Naive thymus-derived CD4-positive, alpha-beta T cell (primary cell): ENCODE results near the gene ACTG2. TPM values are rescaled to one million over a fixed set of nuclear protein-coding genes. Genes with fewer than 3 reads are reported as not detected.

Experiments used
- ATAC-seq: fragments of 150-1000 bp; cut with Tn5 transposase; 2 replicates; pipeline ENCODE4 v1.10.0; 2021; ENCODE audit warnings: mild to moderate bottlenecking, moderate library complexity
- CTCF ChIA-PET: fragments of 350-600 bp; sonication (Branson Sonifier 250); formaldehyde crosslinking; loops from one replicate; lab custom pipeline; 2021; ENCODE audit warnings: antibody characterized with exemption; lab: Charles Lee
- POLR2A ChIA-PET: fragments of 350-600 bp; sonication (Branson Sonifier 250); formaldehyde crosslinking; loops from one replicate; lab custom pipeline; 2021; ENCODE audit warnings: antibody characterized with exemption, inconsistent platforms; lab: Charles Lee
- DNase-seq, 9 donors: peaks; one replicate each; pipeline versions ENCODE4 v3.0.0 to v3.0.0-alpha.2; 2020 to 2022; ENCODE audit warnings: mixed read lengths in 1 of 9
- H3K27ac ChIP-seq: one replicate; pipeline ENCODE4 v1.7.0; 2013; ENCODE audit warnings: mild to moderate bottlenecking, low read depth, low read length, moderate library complexity
- H3K27me3 ChIP-seq, 2 donors: one replicate each; pipeline ENCODE4 v1.7.0; 2013; ENCODE audit warnings: low read length in 2 of 2, mild to moderate bottlenecking in 2 of 2, moderate library complexity in 2 of 2; ENCODE audit not compliant: control insufficient read depth in 2 of 2, insufficient read depth in 2 of 2
- H3K36me3 ChIP-seq, 3 experiments: 1 replicate in 2 of 3; 2 replicates in 1 of 3; pipeline ENCODE4 v1.7.0; 2013; ENCODE audit warnings: low read length in 3 of 3, mild to moderate bottlenecking in 3 of 3, moderate library complexity in 1 of 3; ENCODE audit not compliant: insufficient read depth in 3 of 3, control insufficient read depth in 2 of 3
- H3K4me1 ChIP-seq, 2 donors: one replicate each; pipeline ENCODE4 v1.7.0; 2013; ENCODE audit warnings: low read length in 2 of 2, mild to moderate bottlenecking in 2 of 2, moderate library complexity in 1 of 2; ENCODE audit not compliant: control insufficient read depth in 2 of 2, insufficient read depth in 2 of 2
- H3K4me3 ChIP-seq: 2 replicates; pipeline ENCODE4 v1.7.0; 2013; ENCODE audit warnings: mild to moderate bottlenecking, low read length
- H3K9me3 ChIP-seq, 3 experiments: 1 replicate in 2 of 3; 2 replicates in 1 of 3; pipeline ENCODE4 v1.7.0; 2013; ENCODE audit warnings: low read length in 3 of 3; ENCODE audit not compliant: control insufficient read depth in 2 of 3
- H3K27ac Mint-ChIP-seq, 9 donors: one replicate each; pipeline ENCODE4 v1.8.0; 2020 to 2022; ENCODE audit warnings: mixed read lengths in 9 of 9, mild to moderate bottlenecking in 8 of 9, moderate library complexity in 5 of 9, inconsistent platforms in 2 of 9
- H3K27me3 Mint-ChIP-seq, 5 donors: one replicate each; pipeline ENCODE4 v1.8.0; 2021 to 2022; ENCODE audit warnings: mixed read lengths in 5 of 5, mild to moderate bottlenecking in 1 of 5
- H3K36me3 Mint-ChIP-seq, 5 donors: one replicate each; pipeline ENCODE4 v1.8.0; 2020 to 2022; ENCODE audit warnings: mixed read lengths in 5 of 5, mild to moderate bottlenecking in 3 of 5, inconsistent platforms in 1 of 5
- H3K4me1 Mint-ChIP-seq, 7 donors: one replicate each; pipeline ENCODE4 v1.8.0; 2020 to 2022; ENCODE audit warnings: mixed read lengths in 7 of 7, mild to moderate bottlenecking in 3 of 7, inconsistent platforms in 1 of 7
- H3K4me3 Mint-ChIP-seq, 10 donors: one replicate each; pipeline ENCODE4 v1.8.0; 2020 to 2022; ENCODE audit warnings: mild to moderate bottlenecking in 10 of 10, mixed read lengths in 10 of 10, moderate library complexity in 6 of 10, inconsistent platforms in 2 of 10
- H3K9me3 Mint-ChIP-seq, 11 donors: one replicate each; pipeline ENCODE4 v1.8.0; 2020 to 2022; ENCODE audit warnings: mixed read lengths in 11 of 11, mild to moderate bottlenecking in 4 of 11, inconsistent platforms in 1 of 11, moderate library complexity in 1 of 11
- intact Hi-C, 2 donors: fragments of 100-400 bp; cut with micrococcal nuclease; formaldehyde crosslinking; loops; one replicate each; pipeline ENCODE4 v1.15.1; 2023
- polyA plus RNA-seq, 2 donors: library from polyadenylated mRNA; unstranded; fragments of 300-500 nt; fragmentation: Illumina TruSeq; gene quantifications; one replicate each; pipeline ENCODE4 v1.2.3, GENCODE V29; 2021
- total RNA-seq, 6 experiments: library from RNA in 5 of 6; stranded (reverse) in 5 of 6; gene quantifications; 1 replicate in 5 of 6; 2 replicates in 1 of 6; pipeline ENCODE4 v1.2.3 and lab custom pipeline; 2021 to 2026

ACTG2 gene
- total and polyA plus RNA-seq, 7 experiments from 2014 or later: not detected

DNA sequence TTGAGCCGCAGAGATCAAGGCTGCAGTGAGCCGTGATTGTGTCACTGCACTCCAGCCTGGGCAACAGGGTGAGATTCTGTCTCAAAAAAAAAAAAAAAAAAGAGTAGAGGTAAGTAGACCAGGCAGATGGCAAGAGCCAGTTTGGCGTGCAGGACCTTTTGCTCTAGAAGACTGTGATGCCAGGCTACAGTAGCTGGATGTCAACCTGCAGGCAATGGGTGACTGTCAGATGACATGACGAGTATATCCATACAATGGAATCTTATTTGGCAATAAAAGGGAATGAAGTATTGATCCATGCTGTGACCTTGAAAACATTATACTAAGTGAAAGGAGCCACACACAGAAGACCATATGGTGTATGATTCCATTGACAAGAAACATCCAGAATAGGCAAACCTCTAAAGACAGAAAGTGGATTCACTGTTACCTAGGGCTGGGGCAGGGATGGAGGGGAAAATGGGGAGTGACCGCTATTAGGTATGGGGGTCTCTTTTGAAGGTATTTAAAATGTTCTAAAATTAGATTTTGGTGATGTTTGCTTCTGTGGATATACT, 22.7 kb downstream of the ACTG2 start:
- CTCF ChIA-PET: no interaction called here
- Mint-ChIP-seq H3K27me3 (no peaks in the 10 kb centered on the region), H3K4me1 (peaks cover 0 to 6% (median 0%) of the 10 kb centered on the region in 7 donors), H3K4me3 (no peak overlapping the region), H3K27ac (no peak overlapping the region), H3K36me3 (no peaks in the 10 kb centered on the region), H3K9me3 (no peaks in the 10 kb centered on the region)
- H3K27ac ChIP-seq: no peak overlapping the region
- H3K27me3 ChIP-seq: no peaks in the 10 kb centered on the region
- H3K36me3 ChIP-seq: no peaks in the 10 kb centered on the region
- intact Hi-C loops: no loop called here
- no peak overlapping the region for H3K4me3 ChIP-seq
- ATAC-seq: no peak
- no peaks in the 10 kb centered on the region for H3K9me3 ChIP-seq
- POLR2A ChIA-PET: no interaction called here
- H3K4me1 ChIP-seq: no peaks in the 10 kb centered on the region
- DNase-seq: no peak

- no peak for ATAC-seq
- CTCF ChIA-PET: no interaction called here
Observed at GRCh38 chr2:73916666-73917065, 23.9 kb downstream of the ACTG2 start.

DNA sequence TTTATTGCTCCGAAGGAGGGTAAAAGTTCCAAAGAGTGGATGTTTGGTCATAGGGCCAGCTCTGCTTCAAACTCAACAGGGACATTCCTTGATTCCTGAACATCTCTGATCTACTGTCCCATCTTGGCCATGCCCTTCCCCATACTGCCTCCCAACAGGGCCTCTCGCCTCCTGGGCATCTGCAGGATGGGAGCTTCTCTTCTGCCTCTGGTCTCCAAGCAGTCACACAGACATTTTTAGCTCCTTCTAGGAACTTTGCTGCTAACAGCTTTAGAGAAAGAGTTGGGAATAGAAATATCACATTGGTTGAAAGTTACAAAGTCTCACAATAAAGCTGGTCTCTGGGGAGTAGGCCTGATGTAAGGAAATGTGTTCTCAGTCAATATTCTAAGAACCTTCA, 24.5 kb downstream of the ACTG2 start:
- Mint-ChIP-seq H3K4me1 (peaks cover 0 to 9% (median 0%) of the 10 kb centered on the region in 7 donors), H3K27me3 (no peaks in the 10 kb centered on the region), H3K9me3 (no peaks in the 10 kb centered on the region), H3K4me3 (no peak overlapping the region), H3K27ac (no peak overlapping the region), H3K36me3 (no peaks in the 10 kb centered on the region)
- intact Hi-C loops: no loop called here
- ChIA-PET CTCF (no interaction called here), POLR2A (no interaction called here)
- DNase-seq (no peak), ATAC-seq (no peak)
- no peaks in the 10 kb centered on the region for H3K9me3 ChIP-seq
- no peaks in the 10 kb centered on the region for H3K36me3 ChIP-seq
- no peak overlapping the region for H3K27ac ChIP-seq
- no peaks in the 10 kb centered on the region for H3K27me3 ChIP-seq
- H3K4me3 ChIP-seq: no peak overlapping the region
- no peaks in the 10 kb centered on the region for H3K4me1 ChIP-seq

More at GRCh38 chr2:73916666-73917065, 23.9 kb downstream of the ACTG2 start:
- H3K4me3 Mint-ChIP-seq: no peak overlapping the region
- H3K9me3 Mint-ChIP-seq: no peaks in the 10 kb centered on the region
- no peaks in the 10 kb centered on the region for H3K4me1 ChIP-seq
- H3K4me1 Mint-ChIP-seq: peaks cover 0 to 9% (median 0%) of the 10 kb centered on the region in 7 donors
- H3K27me3 Mint-ChIP-seq: no peaks in the 10 kb centered on the region
- H3K36me3 Mint-ChIP-seq: no peaks in the 10 kb centered on the region
- H3K27ac ChIP-seq: no peak overlapping the region
- no peak for DNase-seq
- H3K9me3 ChIP-seq: no peaks in the 10 kb centered on the region
- intact Hi-C loops: no loop called here
- no peak overlapping the region for H3K27ac Mint-ChIP-seq
- no peaks in the 10 kb centered on the region for H3K27me3 ChIP-seq
- H3K4me3 ChIP-seq: no peak overlapping the region
- H3K36me3 ChIP-seq: no peaks in the 10 kb centered on the region
- POLR2A ChIA-PET: no interaction called here

DNA sequence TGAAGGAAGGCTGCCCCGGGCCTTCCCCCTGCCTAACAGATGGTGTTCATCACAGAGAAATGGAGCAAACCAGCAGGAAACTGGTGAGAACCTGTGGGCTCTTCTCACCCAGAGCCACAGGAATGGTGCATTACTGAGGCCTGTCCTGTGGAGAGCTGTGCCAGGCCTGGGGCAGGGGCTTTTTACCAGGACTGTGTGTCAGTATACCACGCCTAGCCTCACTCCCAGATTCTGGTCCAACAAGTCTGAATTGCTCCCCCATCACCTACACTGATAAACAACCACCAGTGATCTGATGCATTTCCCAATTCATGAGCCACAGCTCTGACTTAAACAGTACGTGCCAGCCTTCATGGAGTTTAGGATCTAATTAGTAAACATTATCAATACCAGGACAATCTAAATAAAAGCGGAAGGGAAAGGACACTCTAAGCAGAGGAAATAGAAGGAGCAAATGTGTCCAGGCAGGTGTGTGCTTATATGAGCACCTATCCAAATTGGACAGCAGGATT, 24.9 kb downstream of the ACTG2 start:
- H3K27me3 ChIP-seq: no peaks in the 10 kb centered on the region
- Mint-ChIP-seq H3K36me3 (no peaks in the 10 kb centered on the region), H3K27me3 (no peaks in the 10 kb centered on the region), H3K4me1 (peaks cover 0 to 11% (median 0%) of the 10 kb centered on the region in 7 donors), H3K27ac (no peak overlapping the region), H3K4me3 (no peak overlapping the region), H3K9me3 (no peaks in the 10 kb centered on the region)
- no peak overlapping the region for H3K4me3 ChIP-seq
- ChIA-PET POLR2A (interaction anchor here (1.2 kb wide), 1 partner anchor 261 kb away, joined by 3 read pairs; the partner anchor contains the start of gene MOB1A), CTCF (no interaction called here)
- H3K36me3 ChIP-seq: no peaks in the 10 kb centered on the region
- ATAC-seq (no peak), DNase-seq (no peak)
- no peak overlapping the region for H3K27ac ChIP-seq
- intact Hi-C loops: no loop called here
- no peaks in the 10 kb centered on the region for H3K9me3 ChIP-seq
- H3K4me1 ChIP-seq: no peaks in the 10 kb centered on the region

DNA sequence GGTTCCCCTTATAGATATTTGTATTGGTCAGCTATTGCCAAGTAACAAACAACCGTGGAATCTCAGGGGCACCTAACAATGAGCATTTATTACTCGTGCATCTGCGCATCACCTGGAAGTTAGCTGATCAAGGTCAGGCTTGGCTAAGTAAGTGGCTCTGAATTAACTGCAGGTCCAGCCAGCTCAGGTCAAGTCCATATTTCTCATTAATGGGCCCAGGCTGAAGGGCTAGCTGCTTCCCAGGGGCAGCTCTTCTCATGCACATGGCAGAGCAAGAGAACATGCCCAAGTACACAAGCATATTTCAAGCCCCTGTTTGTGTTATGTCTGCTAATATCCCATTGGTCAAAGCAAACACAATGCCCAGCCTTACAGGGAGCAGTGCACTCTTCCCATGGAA, 26.0 kb downstream of the ACTG2 start:
- DNase-seq (no peak), ATAC-seq (no peak)
- Mint-ChIP-seq H3K9me3 (no peaks in the 10 kb centered on the region), H3K36me3 (no peaks in the 10 kb centered on the region), H3K27me3 (no peaks in the 10 kb centered on the region), H3K27ac (no peak overlapping the region), H3K4me1 (peaks cover 0 to 20% (median 0%) of the 10 kb centered on the region in 7 donors), H3K4me3 (no peak overlapping the region)
- ChIA-PET CTCF (interaction anchor here (1.0 kb wide), 1 partner anchor 8 kb away, joined by 4 read pairs; no protein-coding TSS in a partner anchor), POLR2A (interaction anchor here (1.2 kb wide), 1 partner anchor 260 kb away, joined by 3 read pairs; the partner anchor contains the start of gene MOB1A)
- Histone ChIP-seq H3K36me3 (no peaks in the 10 kb centered on the region), H3K27ac (no peak overlapping the region), H3K4me3 (no peak overlapping the region), H3K4me1 (no peaks in the 10 kb centered on the region), H3K9me3 (no peaks in the 10 kb centered on the region), H3K27me3 (no peaks in the 10 kb centered on the region)
- intact Hi-C loops: no loop called here

DNA sequence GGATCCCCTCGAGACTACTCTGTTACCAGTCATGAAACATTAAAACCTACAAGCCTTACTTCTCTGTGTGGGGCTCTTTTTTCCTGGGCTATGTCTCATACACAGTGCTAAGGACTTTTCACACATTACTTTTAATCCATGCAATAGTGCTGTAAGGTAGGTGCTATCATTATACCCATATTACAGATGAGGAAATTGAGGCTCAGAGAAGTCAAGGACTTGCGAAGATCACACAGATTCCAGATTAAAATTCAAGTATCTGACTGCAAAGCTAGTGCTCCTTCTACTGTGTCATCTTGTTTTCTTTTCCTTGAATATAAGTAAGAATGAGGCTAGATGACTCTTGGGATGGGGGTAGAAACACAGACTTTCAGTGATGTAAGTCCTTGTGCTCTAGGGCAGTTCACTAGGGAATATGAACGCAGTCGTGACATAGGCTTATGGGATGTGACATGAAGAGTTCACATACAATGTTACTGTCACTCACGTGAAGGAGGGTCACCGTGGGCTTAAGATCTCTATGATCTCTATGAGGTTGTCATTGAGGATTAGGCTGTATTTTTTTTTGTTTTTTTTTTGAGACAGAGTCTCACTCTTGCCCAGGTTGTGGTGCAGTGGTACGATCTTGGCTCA, 26.9 kb downstream of the ACTG2 start:
- no peaks in the 10 kb centered on the region for H3K27me3 ChIP-seq
- H3K4me1 Mint-ChIP-seq: peaks cover 0 to 20% (median 0%) of the 10 kb centered on the region in 7 donors
- ChIA-PET CTCF (no interaction called here), POLR2A (no interaction called here)
- H3K27me3 Mint-ChIP-seq: no peaks in the 10 kb centered on the region
- DNase-seq: no peak
- peak overlapping the region in 2 of 9 donors; percentile 43 to 82 for H3K27ac Mint-ChIP-seq
- intact Hi-C loops: loop anchor here in 1 of 2 donors (10.0 kb wide), 1 partner anchor 925 kb away; no protein-coding TSS in a partner anchor
- ATAC-seq: no peak
- no peaks in the 10 kb centered on the region for H3K9me3 Mint-ChIP-seq
- H3K4me3 ChIP-seq: no peak overlapping the region
- H3K36me3 Mint-ChIP-seq: no peaks in the 10 kb centered on the region
- no peaks in the 10 kb centered on the region for H3K9me3 ChIP-seq
- H3K4me1 ChIP-seq: no peaks in the 10 kb centered on the region
- no peak overlapping the region for H3K27ac ChIP-seq
- H3K36me3 ChIP-seq: no peaks in the 10 kb centered on the region
- no peak overlapping the region for H3K4me3 Mint-ChIP-seq
